ENCODE results near the gene PHLDB2. TPM values are rescaled to one million over a fixed set of nuclear protein-coding genes. Genes with fewer than 3 reads are reported as not detected.

The PHLDB2 gene
- total RNA-seq, 1 donor, result 14.1 TPM

- no peaks in the 10 kb centered on the region for H3K27me3 ChIP-seq (ENCODE audit: insufficient read depth, low read length)
- H3K9me3 ChIP-seq (ENCODE audit: low read depth, low read length), result no peaks in the 10 kb centered on the region
- H3K4me3 ChIP-seq (ENCODE audit: low read length), result no peak overlapping the region
- peaks cover 4% of the 10 kb centered on the region for H3K4me1 ChIP-seq (ENCODE audit: insufficient read depth, low read length)
Observed at GRCh38 chr3:111967651-111968274, 108.7 kb downstream of the PHLDB2 start.

GRCh38 chr3:111968319-111969054, 109.4 kb downstream of the PHLDB2 start:
- H3K9me3 ChIP-seq (ENCODE audit: low read depth, low read length), result no peaks in the 10 kb centered on the region

GRCh38 chr3:111970376-111970775, 111.3 kb downstream of the PHLDB2 start:
- no peak overlapping the region for H3K4me3 ChIP-seq (ENCODE audit: low read length)
- H3K9me3 ChIP-seq (ENCODE audit: low read depth, low read length), result no peaks in the 10 kb centered on the region
- no peaks in the 10 kb centered on the region for H3K27me3 ChIP-seq (ENCODE audit: insufficient read depth, low read length)
- H3K4me1 ChIP-seq (ENCODE audit: insufficient read depth, low read length), result peaks cover 4% of the 10 kb centered on the region

More at GRCh38 chr3:111968319-111969054, 109.4 kb downstream of the PHLDB2 start:
- no peak overlapping the region for H3K4me3 ChIP-seq (ENCODE audit: low read length)
- H3K4me1 ChIP-seq (ENCODE audit: insufficient read depth, low read length), result peaks cover 4% of the 10 kb centered on the region
- H3K27me3 ChIP-seq (ENCODE audit: insufficient read depth, low read length), result no peaks in the 10 kb centered on the region

- no peaks in the 10 kb centered on the region for H3K27me3 ChIP-seq (ENCODE audit: insufficient read depth, low read length)
- H3K4me3 ChIP-seq (ENCODE audit: low read length), result no peak overlapping the region
- H3K9me3 ChIP-seq (ENCODE audit: low read depth, low read length), result no peaks in the 10 kb centered on the region
- peaks cover 4% of the 10 kb centered on the region for H3K4me1 ChIP-seq (ENCODE audit: insufficient read depth, low read length)
Observed at GRCh38 chr3:111971533-111972130, 112.6 kb downstream of the PHLDB2 start.

GRCh38 chr3:111972891-111973290, 113.8 kb downstream of the PHLDB2 start:
- no peaks in the 10 kb centered on the region for H3K4me1 ChIP-seq (ENCODE audit: insufficient read depth, low read length)
- no peaks in the 10 kb centered on the region for H3K27me3 ChIP-seq (ENCODE audit: insufficient read depth, low read length)
- H3K4me3 ChIP-seq (ENCODE audit: low read length), result no peak overlapping the region
- H3K9me3 ChIP-seq (ENCODE audit: low read depth, low read length), result no peaks in the 10 kb centered on the region

- Histone ChIP-seq H3K4me3 (ENCODE audit: low read length) (no peak overlapping the region), H3K9me3 (ENCODE audit: low read depth, low read length) (no peaks in the 10 kb centered on the region), H3K27me3 (ENCODE audit: insufficient read depth, low read length) (no peaks in the 10 kb centered on the region), H3K4me1 (ENCODE audit: insufficient read depth, low read length) (peaks cover 4% of the 10 kb centered on the region)
Observed at GRCh38 chr3:111975131-111975530, 116.1 kb downstream of the PHLDB2 start.

GRCh38 chr3:111976254-111976653, 117.2 kb downstream of the PHLDB2 start:
- Histone ChIP-seq H3K4me1 (ENCODE audit: insufficient read depth, low read length) (peaks cover 12% of the 10 kb centered on the region), H3K4me3 (ENCODE audit: low read length) (no peak overlapping the region), H3K9me3 (ENCODE audit: low read depth, low read length) (no peaks in the 10 kb centered on the region), H3K27me3 (ENCODE audit: insufficient read depth, low read length) (no peaks in the 10 kb centered on the region)

- no peaks in the 10 kb centered on the region for H3K27me3 ChIP-seq (ENCODE audit: insufficient read depth, low read length)
- peak within 1 kb of the TSS; percentile 73 for H3K4me3 ChIP-seq (ENCODE audit: low read length)
- H3K4me1 ChIP-seq (ENCODE audit: insufficient read depth, low read length), result peaks cover 13% of the 10 kb centered on the region
- H3K9me3 ChIP-seq (ENCODE audit: low read depth, low read length), result no peaks in the 10 kb centered on the region
Observed at GRCh38 chr3:111978583-111979433, 119.7 kb downstream of the PHLDB2 start, which contains the start of gene ABHD10. Gene ABHD10, plus strand, starts transcription at chr3:111979026. Its CDS starts 36 bp downstream, at chr3:111979062.

GRCh38 chr3:111979434-111980038, 120.5 kb downstream of the PHLDB2 start:
- Histone ChIP-seq H3K4me3 (ENCODE audit: low read length) (peak overlapping the region; percentile 73), H3K9me3 (ENCODE audit: low read depth, low read length) (no peaks in the 10 kb centered on the region), H3K27me3 (ENCODE audit: insufficient read depth, low read length) (no peaks in the 10 kb centered on the region), H3K4me1 (ENCODE audit: insufficient read depth, low read length) (peaks cover 13% of the 10 kb centered on the region)

GRCh38 chr3:111980716-111981456, 121.8 kb downstream of the PHLDB2 start:
- H3K4me1 ChIP-seq (ENCODE audit: insufficient read depth, low read length), result peaks cover 13% of the 10 kb centered on the region
- no peaks in the 10 kb centered on the region for H3K9me3 ChIP-seq (ENCODE audit: low read depth, low read length)
- no peak overlapping the region for H3K4me3 ChIP-seq (ENCODE audit: low read length)
- H3K27me3 ChIP-seq (ENCODE audit: insufficient read depth, low read length), result no peaks in the 10 kb centered on the region

GRCh38 chr3:111981457-111981763, 122.3 kb downstream of the PHLDB2 start:
- H3K4me3 ChIP-seq (ENCODE audit: low read length), result no peak overlapping the region
- peaks cover 13% of the 10 kb centered on the region for H3K4me1 ChIP-seq (ENCODE audit: insufficient read depth, low read length)
- H3K9me3 ChIP-seq (ENCODE audit: low read depth, low read length), result no peaks in the 10 kb centered on the region
- H3K27me3 ChIP-seq (ENCODE audit: insufficient read depth, low read length), result no peaks in the 10 kb centered on the region

GRCh38 chr3:111984636-111985298, 125.7 kb downstream of the PHLDB2 start:
- Histone ChIP-seq H3K4me3 (ENCODE audit: low read length) (no peak overlapping the region), H3K27me3 (ENCODE audit: insufficient read depth, low read length) (no peaks in the 10 kb centered on the region), H3K9me3 (ENCODE audit: low read depth, low read length) (no peaks in the 10 kb centered on the region), H3K4me1 (ENCODE audit: insufficient read depth, low read length) (peaks cover 9% of the 10 kb centered on the region)

- Histone ChIP-seq H3K4me1 (ENCODE audit: insufficient read depth, low read length) (no peaks in the 10 kb centered on the region), H3K9me3 (ENCODE audit: low read depth, low read length) (no peaks in the 10 kb centered on the region), H3K4me3 (ENCODE audit: low read length) (no peak overlapping the region), H3K27me3 (ENCODE audit: insufficient read depth, low read length) (no peaks in the 10 kb centered on the region)
Observed at GRCh38 chr3:111986800-111987199, 127.7 kb downstream of the PHLDB2 start.

Measured in mononuclear cell (primary cell).